ENCODE measurements around the gene SBNO2. TPM values are rescaled to one million over a fixed set of nuclear protein-coding genes. Genes with fewer than 3 reads are reported as not detected.

The SBNO2 gene
- total and polyA plus RNA-seq, 10 donors: 16.2 to 230 (median 112) TPM

GRCh38 chr19:1172353-1173158 is 1.5 kb downstream of the SBNO2 start:
- WGBS, 5 donors: 31 to 67% (median 44%) methylated on average over 23 to 36 of the region's 36 CpGs
- DNase-seq: peak; percentile 88
- TF ChIP-seq CTCF (IDR thresholded peaks at IDR 0.05 in 8 of 11, conservative IDR thresholded peaks at IDR 0.05 in 3 of 11) (no peak), POLR2A (IDR thresholded peaks at IDR 0.05) (no peak), POLR2AphosphoS5 (IDR thresholded peaks at IDR 0.05) (peak; percentile 74 to 83 (median 81))
- Histone ChIP-seq H3K27me3 (replicated peaks in 1 of 7) (no peaks in the 10 kb centered on the region), H3K4me1 (peaks cover 27 to 95% (median 78%) of the 10 kb centered on the region in 6 donors), H3K9me3 (no peaks in the 10 kb centered on the region), H3K4me3 (peak overlapping the region; percentile 64 to 92 (median 79)), H3K36me3 (peaks cover 0 to 43% (median 8%) of the 10 kb centered on the region in 6 donors), H3K27ac (peak overlapping the region; percentile 91 to 99 (median 98))
- intact Hi-C loops (cut with DNase I; ENCODE audit: low total_unique reads): no loop called here

- TF ChIP-seq POLR2AphosphoS5 (IDR thresholded peaks at IDR 0.05): no peak
- TF ChIP-seq CTCF (IDR thresholded peaks at IDR 0.05 in 8 of 11, conservative IDR thresholded peaks at IDR 0.05 in 3 of 11): no peak
- TF ChIP-seq POLR2A (IDR thresholded peaks at IDR 0.05): no peak
- peaks cover 0 to 50% (median 11%) of the 10 kb centered on the region in 6 donors for H3K36me3 ChIP-seq
- peaks cover 31 to 95% (median 78%) of the 10 kb centered on the region in 6 donors for H3K4me1 ChIP-seq
- peak; percentile 72 for DNase-seq
- no peaks in the 10 kb centered on the region for H3K27me3 ChIP-seq (replicated peaks in 1 of 7)
- H3K4me3 ChIP-seq: peak overlapping the region in 6 of 8 donors; percentile 12 to 92 (median 78)
- intact Hi-C loops (cut with DNase I; ENCODE audit: low total_unique reads): no loop called here
- H3K27ac ChIP-seq: peak overlapping the region in 7 of 8 donors; percentile 91 to 99 (median 98)
- no peaks in the 10 kb centered on the region for H3K9me3 ChIP-seq
- 71 to 94% (median 77%) methylated on average over 13 to 15 of the region's 15 CpGs for WGBS, 5 donors
These were observed 2.2 kb downstream of the SBNO2 start for GRCh38 chr19:1171755-1172352.

GRCh38 chr19:1170938-1171754 is 2.9 kb downstream of the SBNO2 start:
- WGBS, 5 donors: 76 to 91% (median 87%) methylated on average over 37 to 38 of the region's 38 CpGs
- peak overlapping the region in 6 of 8 donors; percentile 91 to 99 (median 98) for H3K27ac ChIP-seq

More at GRCh38 chr19:1170938-1171754, 2.9 kb downstream of the SBNO2 start:
- Histone ChIP-seq H3K9me3 (no peaks in the 10 kb centered on the region), H3K36me3 (peaks cover 0 to 57% (median 12%) of the 10 kb centered on the region in 6 donors), H3K4me3 (peak overlapping the region in 5 of 8 donors; percentile 12 to 92 (median 80)), H3K27me3 (replicated peaks in 1 of 7) (no peaks in the 10 kb centered on the region), H3K4me1 (peaks cover 31 to 95% (median 78%) of the 10 kb centered on the region in 6 donors)
- intact Hi-C loops (cut with DNase I; ENCODE audit: low total_unique reads): no loop called here
- TF ChIP-seq POLR2AphosphoS5 (IDR thresholded peaks at IDR 0.05): peak in 2 of 3 donors; percentile 11 to 18
- no peak for TF ChIP-seq POLR2A (IDR thresholded peaks at IDR 0.05)
- peak; percentile 79 for DNase-seq

Data from spleen (tissue), 11 donors.